GM12864 (cell line): ENCODE data around the gene TSPAN32.

ENCODE experiments used
- DNase-seq: peaks from one replicate; pipeline ENCODE4 v3.0.0-alpha.2; 2011; ENCODE audit warnings: low read depth
- H3K4me3 ChIP-seq: 2 replicates; pipeline ENCODE4 v1.5.1; 2011; ENCODE audit warnings: mild to moderate bottlenecking, low read depth, low read length, control low read depth
- TF ChIP-seq, protein P1 (sequence below): IDR thresholded peaks from 2 replicates; pipeline ENCODE4 v1.5.1; 2011; ENCODE audit warnings: low read depth, mild to moderate bottlenecking, moderate library complexity, low read length, control low read depth, inconsistent platforms; ENCODE audit errors: missing control alignments

Gene TSPAN32

DNA sequence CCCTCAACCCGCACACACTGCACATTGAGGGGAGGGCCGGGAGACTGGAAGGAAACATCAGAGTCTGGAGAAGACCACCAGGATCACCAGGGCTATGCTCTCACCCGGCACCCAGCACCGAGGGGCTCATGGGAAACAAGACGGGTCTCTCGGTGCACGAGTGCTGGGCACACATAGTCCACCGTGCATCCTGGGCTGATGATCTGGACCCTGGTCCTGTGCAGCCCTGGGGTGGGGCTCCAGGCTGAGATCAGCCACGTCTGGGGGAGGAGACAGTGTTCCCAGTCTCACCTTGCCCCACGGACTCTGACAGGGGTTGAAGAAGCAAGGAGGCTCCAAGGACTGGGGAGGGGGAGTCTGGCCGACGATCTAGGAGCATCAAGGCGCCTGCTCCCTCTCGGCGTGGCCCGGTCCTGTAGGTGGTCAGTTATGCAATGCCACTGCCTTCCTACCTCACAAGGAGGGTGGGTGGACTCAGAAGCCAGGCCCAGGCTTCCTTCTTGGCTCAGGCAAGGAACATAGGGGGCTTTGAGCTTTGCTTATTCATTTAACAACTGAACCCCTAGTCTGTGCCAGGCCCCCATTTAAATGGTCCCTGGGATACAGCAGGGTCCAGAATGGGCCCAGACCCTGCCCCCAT lies 63.9 kb downstream of the TSPAN32 start:
- no peak overlapping the region for H3K4me3 ChIP-seq
- no peak for DNase-seq
- TF ChIP-seq, protein P1, sequence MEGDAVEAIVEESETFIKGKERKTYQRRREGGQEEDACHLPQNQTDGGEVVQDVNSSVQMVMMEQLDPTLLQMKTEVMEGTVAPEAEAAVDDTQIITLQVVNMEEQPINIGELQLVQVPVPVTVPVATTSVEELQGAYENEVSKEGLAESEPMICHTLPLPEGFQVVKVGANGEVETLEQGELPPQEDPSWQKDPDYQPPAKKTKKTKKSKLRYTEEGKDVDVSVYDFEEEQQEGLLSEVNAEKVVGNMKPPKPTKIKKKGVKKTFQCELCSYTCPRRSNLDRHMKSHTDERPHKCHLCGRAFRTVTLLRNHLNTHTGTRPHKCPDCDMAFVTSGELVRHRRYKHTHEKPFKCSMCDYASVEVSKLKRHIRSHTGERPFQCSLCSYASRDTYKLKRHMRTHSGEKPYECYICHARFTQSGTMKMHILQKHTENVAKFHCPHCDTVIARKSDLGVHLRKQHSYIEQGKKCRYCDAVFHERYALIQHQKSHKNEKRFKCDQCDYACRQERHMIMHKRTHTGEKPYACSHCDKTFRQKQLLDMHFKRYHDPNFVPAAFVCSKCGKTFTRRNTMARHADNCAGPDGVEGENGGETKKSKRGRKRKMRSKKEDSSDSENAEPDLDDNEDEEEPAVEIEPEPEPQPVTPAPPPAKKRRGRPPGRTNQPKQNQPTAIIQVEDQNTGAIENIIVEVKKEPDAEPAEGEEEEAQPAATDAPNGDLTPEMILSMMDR: no peak

DNA sequence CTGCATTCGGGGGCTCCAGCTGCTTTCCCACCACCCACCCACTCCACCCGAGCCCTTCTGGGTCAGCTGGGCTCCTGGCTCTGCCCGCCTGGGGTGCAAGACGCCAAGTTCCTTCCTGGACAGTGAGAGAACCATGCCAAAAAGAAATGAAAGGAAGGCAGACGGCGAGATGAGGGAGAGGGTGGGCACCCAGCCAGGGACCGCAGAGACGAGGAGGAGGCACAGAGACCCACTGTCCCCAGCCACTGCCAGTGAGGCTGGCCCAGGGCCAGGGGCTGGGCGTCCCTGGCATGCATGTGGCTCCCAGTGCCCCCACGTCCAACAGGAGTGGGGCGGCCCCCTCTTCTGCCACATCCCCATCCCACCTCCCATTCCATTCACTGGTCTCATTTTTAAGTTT lies 64.5 kb downstream of the TSPAN32 start:
- H3K4me3 ChIP-seq: no peak overlapping the region
- DNase-seq: no peak
- TF ChIP-seq, protein P1: no peak

DNA sequence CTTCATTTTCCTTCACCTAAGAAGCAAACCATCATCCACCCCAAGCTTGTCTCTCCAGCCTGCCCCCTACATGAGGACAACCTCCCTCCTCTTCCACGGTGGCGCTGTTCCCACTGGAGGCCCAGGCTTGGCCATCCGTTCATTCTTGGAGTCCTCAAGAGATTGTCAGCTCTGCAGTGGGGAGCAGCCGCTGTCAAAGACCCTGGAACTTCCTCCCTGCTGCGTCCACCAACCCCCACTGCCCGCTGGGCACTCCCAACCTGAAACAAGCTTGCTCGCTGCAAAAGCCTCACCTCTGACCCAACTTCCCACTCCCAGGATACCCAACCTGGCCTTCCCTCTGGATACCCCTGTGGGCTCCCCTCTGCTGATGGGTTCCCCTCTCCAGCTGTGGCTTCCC lies 64.9 kb downstream of the TSPAN32 start:
- no peak overlapping the region for H3K4me3 ChIP-seq
- DNase-seq: no peak
- TF ChIP-seq, protein P1: no peak

DNA sequence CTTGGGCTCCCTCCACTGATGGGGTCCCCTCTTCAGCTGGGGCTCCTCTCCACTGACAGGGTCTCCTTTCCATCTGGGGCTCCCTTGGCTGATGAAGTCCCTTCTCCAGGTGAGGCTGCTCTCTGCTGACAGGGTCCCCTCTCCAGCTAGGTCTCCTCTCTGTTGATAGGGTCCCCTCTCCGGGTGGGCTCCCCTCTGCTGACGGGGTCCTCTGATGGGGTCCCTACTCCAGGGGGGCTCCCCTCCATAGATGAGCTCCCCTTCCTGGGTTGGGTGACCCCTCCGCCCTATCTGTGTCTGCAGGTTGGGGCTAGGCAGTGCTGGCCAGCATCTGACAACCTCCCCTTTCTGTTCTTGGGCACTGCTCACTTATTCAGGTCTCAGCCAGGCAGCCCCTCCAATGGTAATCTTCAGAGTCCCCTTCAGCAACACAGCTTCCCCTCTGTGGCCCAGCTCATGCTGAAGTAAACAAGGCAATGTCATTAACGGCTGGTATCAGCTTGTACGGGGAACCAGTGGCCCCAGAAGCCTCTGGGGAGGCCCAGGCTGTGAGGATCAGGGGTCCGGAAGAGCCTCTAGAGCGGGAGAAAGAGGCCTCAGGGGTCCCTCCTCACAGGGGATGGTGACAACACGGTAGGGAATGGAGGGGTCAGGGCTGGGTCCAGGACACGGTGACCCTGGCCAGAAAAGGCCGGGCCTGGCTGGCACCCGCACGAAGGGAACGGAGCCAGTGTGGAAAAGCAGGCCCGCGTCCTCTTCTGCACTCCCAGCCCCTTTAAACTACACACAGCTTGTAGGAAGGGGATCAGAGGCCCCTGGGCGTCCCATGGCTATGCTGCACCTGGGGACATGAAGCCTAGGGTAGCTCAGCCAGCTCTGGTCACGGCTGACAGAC lies 65.7 kb downstream of the TSPAN32 start:
- no peak overlapping the region for H3K4me3 ChIP-seq
- TF ChIP-seq, protein P1: no peak
- no peak for DNase-seq
